HG03457 (cell line): Measurements from ENCODE around the gene CTNND2.

Experiments used
- ATAC-seq: cut with Tn5 transposase; IDR thresholded peaks from one replicate; pipeline ENCODE4 v1.9.1; 2021; ENCODE audit warnings: moderate number of reproducible peaks; ENCODE audit not compliant: unreplicated experiment

CTNND2 gene

DNA sequence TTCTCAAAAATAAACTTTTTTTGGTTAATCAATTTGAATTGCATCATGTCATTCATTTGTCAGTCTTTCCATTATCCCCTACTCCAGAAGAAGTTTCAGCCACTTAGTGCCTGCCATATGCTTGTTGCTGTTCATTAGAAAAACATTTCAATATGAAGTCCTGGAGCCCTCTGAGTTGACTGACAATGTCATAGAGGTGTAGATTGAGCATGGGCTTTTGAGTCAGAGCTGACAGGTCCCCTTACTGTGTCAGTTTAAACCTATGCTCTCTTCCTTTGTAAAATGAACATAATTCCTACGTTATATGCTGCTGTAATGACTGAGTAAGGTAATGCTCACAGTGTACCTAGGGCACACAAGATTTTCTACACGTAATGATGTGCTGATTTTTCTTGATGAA is 114.0 kb downstream of the CTNND2 start:
- no peak for ATAC-seq

DNA sequence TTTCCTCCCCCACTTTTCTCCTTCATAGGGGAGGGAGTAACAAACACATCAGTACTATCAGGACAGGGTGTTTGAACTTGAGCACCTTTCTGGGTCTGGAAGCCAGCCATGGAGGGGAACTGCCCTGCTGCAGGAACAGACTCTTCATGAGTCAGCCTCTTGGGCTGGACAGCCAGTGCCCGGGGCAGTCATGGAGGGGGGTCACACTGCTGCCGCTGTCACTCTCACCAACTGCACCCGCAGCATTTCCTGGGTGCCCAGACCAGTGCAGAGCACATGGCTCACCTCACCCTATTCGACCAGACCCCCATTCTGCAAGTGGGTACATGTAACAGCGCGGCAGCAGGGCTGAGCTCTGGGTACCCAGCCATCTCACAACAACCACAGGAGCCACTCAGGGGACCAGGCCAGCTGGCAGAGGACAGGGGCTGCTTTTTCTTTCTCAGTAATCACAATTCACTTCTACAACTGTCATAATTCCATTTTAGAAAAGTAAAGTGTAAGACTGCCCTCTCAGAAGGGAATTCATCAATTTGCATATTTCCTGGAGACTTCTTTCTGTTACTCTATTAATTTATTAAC is 118.4 kb downstream of the CTNND2 start:
- no peak for ATAC-seq

DNA sequence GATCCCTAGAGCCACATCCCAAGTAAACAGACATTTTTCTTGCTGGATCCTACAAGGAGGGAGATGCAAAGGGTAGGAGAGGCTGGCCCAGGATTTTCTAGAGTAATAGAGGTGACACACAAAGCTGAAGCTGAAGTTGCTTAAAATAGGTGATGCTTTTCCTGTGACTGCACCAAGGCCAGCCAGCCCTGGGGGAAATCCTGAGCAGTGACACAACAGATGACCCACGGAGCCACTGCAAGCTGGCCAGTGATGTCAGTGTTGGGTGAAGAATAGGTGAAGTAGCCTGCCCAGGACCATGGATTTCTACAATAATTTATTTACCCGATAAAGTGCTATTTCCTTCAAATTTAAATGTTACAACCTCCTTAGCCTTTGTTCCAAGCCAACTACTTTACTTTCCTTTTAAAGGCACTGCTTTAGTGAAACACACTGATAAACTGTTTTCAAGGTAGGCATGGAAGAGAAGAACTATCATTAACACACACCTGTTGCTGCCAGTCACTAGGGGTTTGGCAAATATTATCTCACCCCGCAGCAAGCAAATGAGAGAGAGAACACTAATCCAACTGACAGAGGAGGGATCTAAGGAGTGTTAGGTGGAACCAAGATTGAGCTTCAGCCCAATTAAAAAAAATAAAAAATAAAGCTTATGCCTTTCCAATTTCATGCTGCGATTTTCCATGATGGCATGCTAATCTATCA is 123.5 kb downstream of the CTNND2 start:
- ATAC-seq = no peak

DNA sequence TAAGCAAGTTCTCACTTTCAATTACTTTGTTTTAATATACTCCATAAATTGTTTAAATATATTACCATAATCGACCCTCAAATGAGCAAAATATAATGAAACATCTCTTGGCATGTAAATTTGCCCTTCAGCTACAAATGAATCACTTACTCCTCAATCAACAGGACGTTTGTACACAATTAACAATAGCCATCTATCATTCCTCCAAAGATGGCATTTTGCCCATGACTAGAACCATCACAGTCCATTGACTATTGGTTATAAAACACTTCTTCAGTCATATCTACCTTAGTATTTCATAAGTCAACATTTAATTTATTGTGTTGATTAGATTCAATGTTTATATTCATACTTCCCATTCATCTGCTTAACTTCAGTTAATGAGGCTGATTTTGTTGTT is 127.2 kb downstream of the CTNND2 start:
- no peak for ATAC-seq

DNA sequence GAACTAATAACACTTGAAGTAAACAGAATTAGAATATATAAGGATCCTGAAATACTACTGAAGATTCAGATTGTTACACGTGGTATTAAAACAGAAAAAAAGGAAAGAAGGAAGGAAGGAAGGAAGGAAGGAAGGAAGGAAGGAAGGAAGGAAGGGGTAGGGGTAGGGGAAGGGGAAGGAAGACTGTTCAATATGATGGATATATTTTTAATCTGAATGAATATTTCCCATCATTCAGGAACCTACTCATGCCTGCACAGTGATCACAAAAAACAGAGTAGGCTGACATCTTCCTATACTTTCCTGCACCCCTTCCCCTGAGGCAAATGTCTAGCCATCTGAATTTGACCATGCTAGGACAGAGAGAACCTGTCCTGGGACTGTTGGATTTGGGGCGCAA is 133.9 kb downstream of the CTNND2 start:
- no peak for ATAC-seq

DNA sequence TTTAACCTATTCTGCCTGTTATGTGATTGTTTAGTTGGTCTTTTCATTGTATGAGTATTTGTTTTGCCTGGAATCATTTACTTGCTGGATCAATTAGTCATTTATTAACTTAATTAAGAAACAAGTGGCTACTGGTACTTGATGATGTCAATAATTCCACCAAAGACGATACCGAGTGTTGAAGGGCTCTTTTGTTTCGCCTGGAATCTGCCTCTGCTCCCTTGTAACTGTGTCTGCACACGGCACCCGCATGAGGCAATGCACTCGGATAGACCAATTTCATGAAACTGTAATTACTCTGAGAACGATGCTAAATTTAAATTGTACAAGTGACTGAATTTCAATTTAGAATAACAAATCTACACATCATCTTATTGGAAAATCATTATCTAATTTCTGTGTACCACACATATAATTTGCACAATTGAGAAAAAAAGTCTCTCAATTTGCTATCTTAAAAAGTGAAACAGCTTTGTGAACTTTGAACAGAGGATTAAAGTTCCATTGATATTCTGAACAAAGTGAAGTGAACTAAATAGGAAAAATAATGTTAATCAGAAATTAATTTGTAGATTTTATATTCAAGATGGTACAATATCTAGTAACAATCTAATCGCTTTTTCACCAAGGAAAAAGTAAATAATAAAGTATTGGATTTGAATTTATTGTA is 143.2 kb downstream of the CTNND2 start:
- no peak for ATAC-seq

DNA sequence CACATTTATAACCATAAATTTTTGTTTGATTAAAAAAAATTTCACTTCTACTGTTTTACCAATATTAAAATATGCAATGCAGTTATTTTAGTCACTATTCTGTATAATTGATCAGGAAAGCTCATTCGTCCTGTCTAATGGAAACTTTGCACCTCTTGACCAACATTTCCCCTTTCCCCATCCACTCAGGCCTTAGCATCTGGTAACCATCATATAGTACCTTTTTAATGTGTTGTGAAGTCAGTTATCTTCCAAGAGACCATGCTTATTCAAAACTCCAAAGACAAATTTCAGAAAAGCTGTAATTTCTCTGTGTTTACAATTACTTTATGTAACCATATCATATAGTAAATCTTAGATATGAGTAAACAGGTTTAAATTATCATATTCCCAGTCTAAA is 145.9 kb downstream of the CTNND2 start:
- no peak for ATAC-seq

DNA sequence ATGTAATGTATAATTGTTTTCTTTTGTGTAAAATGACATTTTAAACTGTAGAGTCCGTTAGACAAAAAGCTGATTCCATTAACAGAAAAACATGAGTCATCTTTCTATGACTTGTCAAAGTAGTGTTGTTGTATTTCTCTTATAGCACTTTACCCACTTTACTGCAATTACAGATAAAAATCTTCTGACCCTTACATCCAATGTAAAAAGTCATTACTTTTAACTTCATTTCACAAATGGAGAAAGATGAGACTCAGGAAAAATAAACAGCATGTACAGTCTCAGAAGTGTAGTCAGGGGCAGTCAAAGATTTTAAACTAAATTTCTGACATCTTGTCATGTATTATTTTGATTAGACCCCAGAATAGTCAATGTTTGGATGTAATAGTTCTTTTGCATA is 146.6 kb downstream of the CTNND2 start:
- no peak for ATAC-seq

DNA sequence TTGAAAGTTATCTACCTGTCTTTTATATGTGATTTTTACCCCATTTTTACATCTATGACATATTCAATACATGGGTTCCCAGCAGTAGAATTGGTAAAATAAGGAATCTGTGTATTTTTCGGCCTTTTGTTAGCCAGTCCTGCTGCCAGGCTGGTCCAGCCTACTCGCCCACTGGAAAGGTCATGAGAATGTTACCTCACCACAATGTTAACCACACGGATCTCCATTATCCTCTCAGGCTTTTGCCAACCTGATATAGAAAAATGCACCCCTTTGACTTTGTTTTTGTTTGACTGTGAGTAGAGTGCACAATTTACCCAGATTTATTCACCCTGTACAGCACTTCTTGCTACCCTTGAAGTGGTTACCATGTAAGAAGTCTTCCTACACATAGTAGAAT is 167.2 kb downstream of the CTNND2 start:
- no peak for ATAC-seq

DNA sequence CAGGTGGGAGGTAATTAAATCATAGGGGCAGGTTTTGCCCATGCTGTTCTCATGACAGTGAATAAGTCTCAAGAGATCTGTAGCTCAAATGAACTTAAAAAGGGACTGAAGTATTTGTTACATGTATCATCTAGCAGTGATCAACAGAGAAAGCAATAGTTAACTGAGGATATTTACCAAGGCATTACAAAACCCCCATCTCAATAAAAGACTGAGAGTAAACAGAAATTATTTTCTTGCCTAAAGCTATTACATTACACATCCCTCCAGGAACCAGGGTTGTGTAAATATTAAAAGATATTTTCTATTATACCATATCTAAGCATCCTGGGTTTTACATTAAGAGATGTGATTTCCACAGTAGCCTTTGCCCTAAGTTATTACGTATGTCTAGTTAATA is 169.9 kb downstream of the CTNND2 start:
- ATAC-seq = no peak

DNA sequence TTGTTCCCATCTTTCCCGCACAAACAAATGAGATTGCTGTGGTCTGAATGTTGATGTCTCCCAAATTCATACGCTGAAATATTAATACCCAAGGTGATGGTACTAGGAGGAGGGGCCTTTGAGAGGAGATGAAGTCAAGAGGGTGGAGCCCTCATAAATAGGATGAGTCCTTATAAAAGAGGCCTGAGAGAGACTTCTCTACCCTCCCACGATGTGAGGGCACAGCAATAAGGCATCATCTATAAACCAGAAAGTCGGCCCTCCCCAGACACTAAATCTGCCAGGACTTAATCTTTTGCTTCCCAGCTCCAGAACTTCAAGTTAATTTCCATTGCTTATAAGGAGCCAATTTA is 170.4 kb downstream of the CTNND2 start:
- ATAC-seq = no peak

DNA sequence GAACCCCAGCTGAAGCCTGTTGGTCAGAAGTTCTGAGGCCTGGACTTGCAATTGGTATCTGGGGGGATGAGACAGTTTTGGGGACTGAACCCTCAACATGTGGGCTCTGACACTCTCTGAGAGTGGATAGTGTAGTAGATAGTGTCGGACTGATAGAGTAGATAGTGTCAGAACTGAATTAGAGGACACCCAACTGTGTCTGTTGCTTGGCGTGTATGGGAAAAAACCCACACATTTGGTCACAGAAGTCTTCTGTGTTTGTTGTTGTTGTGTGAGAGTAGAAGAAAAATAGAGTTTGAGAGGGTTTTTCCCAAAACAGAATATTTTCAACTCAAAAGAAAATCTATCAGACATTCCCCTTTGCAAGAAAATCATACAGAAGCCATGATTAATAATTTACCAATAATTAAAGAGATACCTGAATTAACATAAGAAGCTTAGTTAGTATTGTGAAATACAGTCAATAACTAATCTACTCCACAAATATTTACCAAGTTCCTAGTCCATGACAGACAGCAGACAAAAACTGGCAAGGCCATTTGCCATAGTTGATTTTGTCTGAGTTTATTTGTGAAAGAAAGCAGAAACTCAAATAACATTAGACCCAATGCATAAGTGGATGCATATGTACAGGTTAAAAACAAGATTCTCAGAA is 170.9 kb downstream of the CTNND2 start:
- ATAC-seq = no peak

DNA sequence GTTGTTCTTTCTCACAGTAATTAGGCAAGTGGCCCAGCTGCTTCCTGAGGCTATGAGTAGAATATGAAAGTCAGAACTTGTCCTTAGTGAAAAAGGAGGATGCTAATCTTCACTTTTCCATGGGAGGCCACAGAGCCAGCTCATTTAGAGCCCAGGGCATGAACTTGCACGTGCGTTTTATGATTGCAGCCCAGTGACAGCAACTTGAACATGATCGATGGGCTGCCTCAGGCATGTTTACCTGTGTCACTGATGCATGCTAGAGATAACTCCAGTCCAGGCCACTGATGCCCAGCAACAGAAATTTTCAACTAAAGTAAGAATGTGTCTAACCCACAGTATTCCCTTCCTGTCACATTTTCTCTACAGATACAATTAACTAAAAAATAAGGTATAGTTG is 179.3 kb downstream of the CTNND2 start:
- no peak for ATAC-seq

DNA sequence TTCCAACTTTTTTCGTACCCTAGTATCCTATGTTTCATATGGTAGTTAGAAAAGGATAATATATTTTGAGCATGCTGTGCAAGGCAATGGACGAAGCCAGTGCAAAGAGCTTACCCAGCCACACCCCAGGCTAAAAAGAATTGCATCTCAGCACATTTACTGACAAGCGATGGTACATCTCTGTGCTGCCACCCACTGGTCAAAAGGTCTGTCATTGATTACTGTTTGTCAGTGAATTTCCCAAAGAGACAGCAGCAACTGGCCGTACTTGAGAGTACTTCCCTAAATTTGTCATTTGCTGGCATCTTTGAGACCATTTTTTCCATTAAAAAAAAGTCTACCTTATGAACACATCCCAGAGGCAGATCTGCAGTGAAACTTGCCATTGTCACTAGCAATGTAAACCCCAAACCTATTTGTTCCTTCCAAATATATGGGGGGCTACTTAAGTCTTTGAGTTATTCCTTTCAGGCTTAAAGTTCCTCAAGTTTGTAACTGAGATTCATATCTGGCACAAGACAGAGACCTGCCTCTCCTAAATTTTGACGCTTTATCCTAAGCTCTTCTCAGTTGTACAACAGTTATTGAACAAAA is 184.3 kb downstream of the CTNND2 start:
- no peak for ATAC-seq

DNA sequence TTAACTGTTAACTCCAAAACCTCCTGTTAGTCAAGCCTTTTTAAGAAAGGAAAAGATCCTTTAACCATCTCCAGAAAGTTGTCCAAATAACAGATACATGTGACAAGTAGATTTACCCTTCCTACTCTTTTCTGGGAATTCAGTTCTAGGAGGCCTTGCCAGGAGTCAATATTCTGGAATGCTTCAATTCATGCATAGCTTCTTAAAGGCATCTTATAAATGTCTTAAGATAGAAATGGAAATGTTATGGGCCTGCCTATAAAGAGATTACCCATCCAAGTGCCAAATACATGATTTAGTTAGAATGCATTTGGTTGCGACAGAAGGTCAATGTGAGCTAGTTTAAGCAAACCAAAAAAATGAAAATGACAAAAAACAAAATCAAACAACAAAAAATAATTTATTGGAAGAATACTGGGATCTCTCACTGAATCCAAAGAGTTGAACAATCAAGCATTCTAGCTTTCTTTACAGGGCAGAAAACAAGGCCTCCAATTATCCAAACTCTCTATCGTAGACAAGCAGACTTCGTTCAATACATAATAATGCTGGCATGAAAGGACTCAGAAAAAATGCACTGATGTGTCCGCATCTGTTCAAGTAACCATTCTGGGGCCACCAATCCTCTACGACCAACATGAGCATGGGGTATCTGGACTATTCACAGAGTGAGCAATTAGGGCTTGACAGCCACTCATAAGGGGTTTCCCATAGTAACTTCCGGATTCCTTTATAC is 188.6 kb downstream of the CTNND2 start:
- ATAC-seq = no peak

DNA sequence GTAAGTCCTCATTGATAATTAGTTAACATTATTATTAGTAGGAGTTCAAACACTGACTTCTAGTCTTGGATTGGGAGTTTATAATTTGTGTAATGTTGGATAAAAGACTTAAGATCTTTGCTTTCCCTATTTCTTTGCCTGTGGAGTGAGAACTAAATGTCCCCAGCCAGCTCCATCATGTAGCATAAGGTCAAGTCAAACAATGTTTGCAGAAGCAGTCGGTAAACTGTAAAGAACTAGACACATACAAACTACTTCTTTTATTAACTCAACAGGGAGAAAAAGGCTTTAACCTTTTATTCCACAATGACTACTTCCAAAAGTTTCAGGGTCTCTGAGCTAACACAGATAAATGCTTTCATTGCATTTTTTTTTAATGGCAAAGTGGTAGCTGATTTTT is 192.3 kb downstream of the CTNND2 start:
- ATAC-seq = no peak

DNA sequence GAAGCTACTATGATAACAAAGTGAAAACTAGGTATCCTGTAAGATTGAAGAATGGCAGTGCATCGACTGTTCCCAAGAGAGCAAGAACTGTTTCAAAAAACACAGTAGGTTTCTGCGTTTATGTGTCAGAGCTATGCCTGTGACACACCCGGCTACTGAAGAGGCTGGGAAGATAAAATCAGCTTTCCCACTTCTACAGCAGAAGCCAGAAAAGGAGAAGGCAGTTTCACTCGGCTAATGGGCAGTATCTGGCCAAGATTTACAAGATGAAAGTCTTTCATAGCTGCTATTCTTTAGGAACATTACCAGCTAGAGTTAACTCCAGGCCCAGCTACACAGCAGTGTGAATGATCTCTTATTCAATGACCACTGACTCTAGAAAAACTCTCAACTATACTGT is 195.2 kb downstream of the CTNND2 start:
- no peak for ATAC-seq

DNA sequence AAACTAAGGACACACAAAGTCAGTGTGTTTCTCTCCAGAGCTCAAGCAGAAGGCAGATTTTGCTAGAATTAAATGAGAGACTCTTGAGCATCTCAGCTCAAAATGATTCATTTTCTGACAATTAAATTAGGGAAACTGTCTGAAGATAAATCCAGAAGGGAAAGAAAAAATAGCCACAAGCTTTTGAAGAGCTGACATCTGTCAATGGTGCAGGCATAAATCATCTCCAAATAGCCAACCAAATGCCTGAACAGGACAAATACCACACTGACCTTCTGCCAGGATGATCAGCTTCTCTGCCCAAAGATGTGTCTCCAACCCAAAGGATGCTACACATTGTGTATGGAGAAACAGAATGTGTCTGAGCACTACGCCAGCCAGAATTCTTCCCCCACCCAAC is 199.3 kb downstream of the CTNND2 start:
- ATAC-seq = no peak

DNA sequence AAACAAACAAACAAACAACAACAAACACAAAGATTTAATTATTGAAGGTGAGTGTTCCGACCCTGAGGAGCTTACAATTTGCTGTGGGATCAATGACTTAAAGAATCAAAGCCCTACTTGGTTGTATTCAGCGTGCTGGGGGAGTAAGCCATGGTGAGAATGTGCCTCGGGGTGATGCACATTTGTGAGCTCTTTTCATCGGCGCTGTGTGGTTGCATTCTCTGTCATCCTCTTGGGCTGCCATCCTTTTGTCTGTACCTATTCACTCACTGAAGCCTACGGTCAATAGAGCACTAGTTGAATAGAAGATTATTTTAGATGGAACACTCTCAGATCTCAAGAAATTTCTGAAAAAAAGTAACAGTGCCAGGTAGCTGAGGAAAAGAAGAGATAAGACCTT is 203.9 kb downstream of the CTNND2 start:
- ATAC-seq = no peak

DNA sequence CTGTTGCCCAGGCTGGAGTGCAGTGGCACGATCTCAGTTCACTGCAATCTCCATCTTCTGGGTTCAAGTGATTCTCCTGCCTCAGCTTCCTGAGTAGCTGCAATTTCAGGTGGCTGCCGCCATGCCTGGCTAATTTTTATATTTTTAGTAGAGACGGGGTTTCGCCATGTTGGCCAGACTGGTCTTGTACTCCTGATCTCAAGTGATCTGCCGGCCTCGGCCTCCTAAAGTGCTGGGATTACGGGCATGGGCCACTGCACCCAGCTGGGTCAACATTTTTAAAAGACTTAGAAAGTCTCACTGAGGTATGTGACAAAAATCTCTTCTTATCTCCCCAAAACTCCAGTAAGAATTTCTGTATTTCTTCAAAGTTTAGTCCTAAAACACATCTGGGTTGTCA is 211.6 kb downstream of the CTNND2 start:
- no peak for ATAC-seq

DNA sequence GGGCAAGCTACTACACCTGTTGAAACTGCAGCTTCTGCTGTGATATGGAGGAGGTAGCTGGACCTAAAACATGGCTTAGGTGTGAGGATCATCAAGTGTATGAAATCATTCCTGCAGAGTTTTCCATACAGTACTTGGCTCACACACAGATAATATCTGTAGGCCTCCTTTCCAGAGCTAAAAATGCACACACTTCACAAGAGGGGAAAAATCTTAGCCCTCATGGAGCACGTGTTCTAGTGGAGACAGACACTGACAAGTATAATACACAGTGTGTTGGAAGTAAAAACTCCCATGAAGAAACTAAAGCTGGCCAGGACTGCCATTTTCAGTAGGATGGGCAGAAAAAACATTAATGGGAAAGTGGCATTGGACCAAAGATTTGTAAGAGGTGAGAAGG is 216.7 kb downstream of the CTNND2 start:
- no peak for ATAC-seq
